Fibroblast of skin of back (primary cell): ENCODE results near the gene NEO1.
A peak's percentile ranks its signal among the peaks of the same experiment; 100 is the strongest.

ENCODE experiments used
- DNase-seq: peaks from one replicate; pipeline ENCODE4 v3.0.0-alpha.2; 2013

The NEO1 gene

DNA sequence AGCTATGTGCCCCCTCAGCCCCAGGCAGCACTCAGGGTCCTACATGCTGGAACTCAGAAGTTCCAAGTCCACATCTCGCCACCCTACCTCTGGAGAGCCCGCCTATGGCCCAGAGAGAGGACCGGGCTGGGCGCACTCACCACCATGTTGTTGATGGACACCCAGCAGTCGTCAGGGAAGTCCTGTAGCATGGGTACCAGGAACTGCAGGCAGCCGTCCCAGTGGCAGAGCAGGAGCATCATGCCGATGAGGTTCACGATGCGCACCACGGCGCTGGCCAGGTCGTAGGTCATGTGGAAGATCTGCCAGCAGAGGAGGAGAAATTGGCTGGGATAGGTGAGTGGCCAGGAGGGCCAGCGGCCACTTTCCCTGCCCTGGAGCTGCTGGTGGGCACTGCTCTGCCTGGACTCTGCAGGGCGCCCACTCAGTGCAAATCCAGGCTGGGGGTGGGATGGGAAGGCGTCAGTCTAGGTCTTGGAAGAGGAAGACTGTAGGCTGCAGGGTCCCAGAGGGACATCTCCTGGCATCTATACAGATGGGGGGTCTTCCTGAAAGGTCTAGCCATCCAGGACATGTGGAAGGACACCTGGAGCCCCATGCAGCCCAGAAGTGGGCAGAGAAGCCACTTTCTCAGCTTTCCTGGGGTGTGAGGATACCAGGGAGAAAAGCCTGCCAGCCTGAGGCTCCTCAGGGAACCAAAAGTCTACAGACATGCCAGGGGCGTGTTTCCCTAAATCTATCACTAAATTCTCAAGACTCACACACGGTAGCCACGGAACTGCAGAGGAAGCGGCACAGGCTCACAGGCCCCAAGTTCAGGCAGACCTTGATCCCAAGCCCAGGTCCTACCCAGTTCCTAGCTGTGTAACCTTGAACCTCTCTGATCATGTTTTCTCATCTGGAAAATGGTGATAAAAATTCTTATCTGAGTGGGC, 280.0 kb downstream of the NEO1 start:
- DNase-seq = no peak

DNA sequence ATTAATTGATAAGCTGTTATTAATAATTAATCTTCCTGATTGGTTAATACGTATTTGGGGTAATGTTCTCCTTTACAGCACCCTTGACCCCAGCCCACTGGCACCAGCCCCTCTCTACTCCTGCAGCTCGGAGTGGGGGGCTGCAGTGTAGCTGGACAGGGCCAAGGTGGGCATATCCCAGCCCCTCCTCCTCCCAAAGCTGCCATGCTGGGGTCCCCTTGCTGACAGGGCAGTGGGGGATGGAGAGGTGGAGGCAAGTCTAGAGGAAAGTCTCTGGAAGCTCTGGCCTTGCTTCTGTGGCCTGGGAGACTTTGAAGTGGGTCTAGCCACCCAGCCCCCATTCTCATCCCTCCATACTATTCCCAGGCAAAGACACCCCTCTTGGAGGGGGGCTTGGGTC, 280.7 kb downstream of the NEO1 start:
- no peak for DNase-seq

DNA sequence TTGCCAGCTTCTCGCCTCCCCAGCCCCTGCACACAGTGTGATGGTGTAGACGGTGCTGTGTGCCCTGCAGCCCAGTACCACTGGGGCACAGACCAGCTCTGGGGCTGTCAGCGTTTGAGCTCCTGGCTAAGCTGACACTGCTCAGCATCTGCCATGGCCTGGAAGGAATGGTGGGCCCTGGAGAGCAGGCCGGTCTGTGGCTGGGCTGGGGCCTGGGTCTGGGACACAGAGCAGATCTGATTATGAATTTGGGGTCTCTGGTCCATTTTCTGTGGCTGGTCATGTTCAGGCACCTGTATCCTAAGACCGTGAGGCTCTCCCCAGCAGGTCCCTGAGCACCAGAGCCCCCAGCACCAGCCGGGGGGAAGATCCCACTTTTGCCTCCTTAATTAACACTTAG, 281.8 kb downstream of the NEO1 start:
- DNase-seq = no peak

DNA sequence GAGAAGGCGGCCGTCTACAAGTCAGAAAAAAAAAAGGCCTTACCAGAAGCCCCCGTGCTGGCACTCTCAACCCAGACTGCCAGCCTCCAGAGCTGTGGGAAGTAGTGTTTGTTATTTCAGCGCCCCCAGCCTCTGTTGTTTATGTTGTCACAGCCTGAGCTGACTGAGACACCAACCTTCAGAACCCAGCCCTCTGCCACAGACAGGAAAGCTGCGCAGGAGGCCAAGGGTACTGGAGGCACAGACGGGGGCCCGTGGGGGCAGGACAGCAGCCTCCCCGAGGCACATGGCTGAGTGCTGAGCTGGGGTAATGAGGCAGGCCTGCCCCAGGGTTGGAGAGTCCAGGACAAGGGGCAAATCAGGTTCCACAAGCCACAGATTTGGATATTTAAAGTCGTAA, 282.8 kb downstream of the NEO1 start:
- DNase-seq = no peak

DNA sequence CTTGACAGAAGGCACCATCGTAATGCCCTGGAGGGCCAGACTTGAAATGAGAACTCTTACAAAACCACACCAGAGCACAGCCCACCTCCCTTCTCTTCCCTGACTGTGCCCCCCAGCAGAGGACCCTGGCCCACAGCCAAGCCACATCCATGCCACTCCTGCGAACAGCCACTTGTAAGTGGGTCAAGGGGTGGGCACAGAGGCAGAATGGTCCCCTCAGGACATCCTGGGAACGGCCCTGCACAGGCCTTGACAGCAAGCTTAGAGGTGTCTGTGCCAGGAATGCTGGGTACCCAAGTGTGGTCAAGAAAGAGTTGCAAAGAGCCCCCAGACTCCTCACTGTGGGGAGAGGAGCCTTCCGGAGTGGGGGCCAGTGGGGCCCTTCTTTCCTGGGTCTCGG, 283.2 kb downstream of the NEO1 start:
- no peak for DNase-seq

DNA sequence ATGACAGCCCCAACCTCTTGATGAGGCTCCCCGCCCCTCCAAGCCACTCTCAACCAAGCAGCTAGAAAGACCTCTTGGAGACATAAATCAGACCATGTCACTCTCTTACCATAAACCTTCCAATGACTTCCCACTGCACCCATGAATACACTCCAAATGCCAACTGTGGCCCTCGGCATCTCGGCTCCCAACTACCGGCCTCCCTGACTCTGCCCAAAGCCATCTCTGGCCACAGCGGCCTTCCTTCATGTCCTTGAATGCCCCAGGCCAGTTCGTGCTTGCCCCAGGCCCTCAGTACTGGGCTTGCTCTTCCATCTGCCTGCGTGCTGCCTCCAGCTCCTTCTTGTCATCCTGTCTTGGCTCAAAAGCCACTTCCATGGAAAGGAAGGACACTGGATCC, 284.5 kb downstream of the NEO1 start:
- no peak for DNase-seq

DNA sequence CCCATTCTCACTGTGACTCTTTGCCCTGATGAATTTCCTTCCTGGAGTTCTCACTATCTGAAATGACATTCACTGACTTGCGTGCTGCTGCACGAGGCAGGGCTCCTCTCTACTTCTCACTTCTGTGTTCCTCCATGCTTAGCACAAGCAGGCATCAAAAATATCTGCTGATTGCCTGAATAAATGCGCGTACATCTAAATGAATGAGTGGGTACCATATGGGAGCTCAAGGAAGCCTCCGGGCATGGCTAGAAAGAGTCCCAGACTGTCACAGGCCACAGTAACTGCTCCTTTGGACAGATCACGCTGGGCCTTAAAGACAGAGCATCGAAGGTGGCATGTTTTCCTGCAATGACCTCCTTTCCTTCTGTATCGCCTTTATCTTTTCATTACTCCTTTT, 284.9 kb downstream of the NEO1 start:
- DNase-seq = no peak

DNA sequence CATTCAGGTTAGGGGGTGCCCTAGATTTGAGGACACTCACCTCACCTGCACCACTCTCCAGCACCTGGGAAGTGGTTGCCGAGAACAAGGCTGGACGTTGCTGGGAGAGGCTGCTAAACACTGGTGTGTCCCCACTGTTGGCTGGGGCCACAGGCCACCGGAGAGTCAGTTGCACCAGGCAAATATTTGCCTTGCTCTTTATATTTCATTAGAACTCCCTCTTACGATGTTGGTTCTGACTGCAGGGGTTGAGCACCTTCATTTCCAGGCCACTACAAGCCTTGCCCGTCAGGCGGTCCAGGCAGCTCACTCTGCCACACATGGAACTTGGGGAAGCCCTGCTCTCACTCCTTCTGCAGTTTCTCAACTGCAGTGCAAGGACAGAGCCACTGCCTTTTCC, 285.8 kb downstream of the NEO1 start:
- DNase-seq = no peak

DNA sequence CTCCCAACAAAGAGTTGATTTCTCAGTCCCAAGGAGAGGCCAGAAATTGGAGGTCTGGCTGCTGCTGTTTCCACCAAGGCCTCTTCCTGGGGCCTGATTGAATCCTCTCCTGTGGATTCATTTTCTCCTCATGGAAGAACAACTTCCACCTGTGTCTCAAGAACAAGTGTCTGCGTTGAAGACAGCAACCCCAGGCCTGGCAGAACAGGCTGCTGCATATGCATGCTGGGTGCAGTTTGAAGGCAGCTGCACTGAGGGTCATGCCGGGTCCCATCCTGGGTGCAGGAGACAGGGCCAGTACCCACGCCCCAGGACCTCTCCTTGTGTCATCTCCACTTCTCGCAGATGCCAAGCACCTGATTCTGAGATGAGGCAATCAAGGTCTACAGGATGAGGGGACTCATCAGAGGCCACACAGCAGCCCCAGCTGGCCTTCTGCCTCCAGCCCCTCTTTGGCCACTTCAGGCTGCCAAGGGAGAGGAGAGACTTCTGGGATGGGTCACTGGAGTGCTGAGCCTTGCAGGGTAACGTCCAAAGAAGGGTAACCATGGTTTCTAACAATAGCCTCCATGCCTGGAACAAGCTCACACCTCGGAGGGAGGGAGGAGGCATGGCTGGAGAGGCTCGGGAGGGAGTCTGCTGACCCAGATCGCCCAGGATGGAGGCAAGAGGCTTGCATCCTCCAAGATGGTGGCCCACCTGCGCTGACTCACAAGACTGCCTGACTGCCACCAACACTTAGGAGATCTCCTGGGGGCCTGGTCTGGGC, 286.5 kb downstream of the NEO1 start:
- no peak for DNase-seq

DNA sequence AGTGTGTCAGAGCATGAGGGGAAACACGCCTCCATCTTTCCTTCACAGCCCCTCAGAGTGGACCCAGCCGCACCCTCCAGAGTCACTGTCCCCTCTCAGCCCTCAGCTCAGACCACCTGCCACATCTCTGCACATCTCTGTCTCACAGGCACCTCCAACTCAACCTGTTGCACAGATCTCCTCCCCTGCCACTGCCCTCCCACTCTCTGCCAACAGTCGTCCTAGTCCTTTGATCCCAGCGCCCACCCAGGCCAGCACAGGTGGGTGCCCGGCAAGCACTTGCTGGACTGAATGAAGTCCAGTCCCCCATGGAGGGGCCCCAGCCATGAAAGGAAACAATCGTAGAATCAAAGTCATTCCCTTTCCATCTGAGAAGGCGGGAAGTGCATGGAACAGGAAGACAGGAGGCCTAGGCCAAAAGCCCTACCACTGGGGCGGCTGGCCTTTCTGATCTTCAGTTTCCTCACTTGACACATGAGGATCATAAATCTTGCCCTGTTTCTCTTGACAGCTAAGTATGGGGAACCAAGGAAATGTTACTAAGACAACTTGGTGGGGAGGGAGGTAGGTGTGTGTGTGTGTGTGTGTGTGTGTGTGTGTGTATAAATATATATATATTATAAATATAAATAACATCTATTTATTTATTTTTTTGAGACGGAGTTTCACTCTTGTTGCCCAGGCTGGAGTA, 288.4 kb downstream of the NEO1 start:
- no peak for DNase-seq

DNA sequence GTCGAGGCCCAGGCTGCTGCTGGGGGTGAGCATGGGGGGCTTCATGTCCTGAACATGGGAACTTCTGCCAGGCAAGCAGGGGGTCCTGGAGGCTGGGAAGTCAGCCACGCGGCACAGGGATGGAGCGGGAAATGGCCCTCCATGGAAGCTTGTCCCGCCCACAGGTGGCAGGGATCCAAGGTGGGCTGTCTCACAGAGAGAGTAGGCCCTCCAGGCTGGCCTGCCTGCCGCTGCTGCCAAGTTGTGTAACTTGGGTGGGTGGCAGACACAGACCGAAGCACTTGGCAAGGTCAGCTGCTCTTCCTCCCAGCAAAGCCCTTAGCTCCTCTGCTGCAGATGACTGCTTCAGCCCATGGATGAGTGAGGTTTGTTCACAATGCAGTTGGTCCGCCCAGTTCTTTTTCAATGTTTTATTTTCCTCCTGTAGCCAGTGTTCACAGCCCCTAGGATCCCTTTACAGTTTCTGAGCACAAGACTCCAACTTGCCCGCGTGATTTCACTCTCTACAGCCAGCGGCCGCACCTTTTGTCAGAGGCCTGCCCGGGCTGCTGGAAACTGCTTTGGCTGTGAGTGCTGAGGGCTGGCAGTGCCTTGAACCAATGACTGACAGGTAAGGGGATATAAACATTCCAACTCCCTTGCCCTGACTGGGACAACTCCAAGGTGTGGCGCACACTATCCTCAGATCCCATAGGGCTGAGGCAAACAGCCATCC, 289.8 kb downstream of the NEO1 start:
- no peak for DNase-seq

DNA sequence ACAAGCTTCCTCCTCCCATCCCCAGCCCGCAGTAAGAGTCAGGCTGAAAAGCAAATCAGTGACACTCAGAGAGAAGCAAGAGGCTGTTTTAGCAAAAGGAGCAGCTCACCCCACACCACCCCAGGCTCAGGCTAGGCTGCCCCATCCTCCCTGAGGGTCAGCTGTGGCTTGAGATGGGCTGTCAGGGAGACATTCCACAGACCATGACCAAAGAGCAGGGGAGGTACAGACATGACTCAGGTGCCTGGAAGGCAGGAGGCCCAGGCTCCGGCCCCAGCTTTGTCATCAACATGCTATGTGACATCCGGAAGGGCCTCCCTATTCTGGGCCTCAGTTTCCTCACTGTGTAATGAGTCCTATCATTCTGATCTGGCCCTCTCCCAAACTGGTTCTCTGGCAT, 291.8 kb downstream of the NEO1 start:
- peak; percentile 33 for DNase-seq

DNA sequence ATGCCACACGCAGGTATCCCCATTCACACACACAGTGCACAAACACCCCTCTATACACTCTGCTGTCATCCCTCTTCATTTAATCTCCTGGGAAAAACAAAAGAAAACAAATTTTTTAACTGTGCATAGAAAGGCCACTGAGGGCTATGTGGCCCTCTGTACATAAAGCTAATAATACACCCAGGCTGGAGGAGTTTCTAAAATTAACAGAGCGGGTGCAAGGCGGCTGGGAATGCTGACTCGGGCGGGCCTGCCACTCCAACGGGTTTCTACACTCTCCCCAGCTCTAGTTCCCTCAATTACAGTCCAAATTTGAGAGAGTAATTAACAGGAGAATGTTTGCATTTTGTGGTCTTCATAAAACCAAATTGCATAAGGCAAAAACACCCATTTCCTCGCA, 293.4 kb downstream of the NEO1 start:
- no peak for DNase-seq

DNA sequence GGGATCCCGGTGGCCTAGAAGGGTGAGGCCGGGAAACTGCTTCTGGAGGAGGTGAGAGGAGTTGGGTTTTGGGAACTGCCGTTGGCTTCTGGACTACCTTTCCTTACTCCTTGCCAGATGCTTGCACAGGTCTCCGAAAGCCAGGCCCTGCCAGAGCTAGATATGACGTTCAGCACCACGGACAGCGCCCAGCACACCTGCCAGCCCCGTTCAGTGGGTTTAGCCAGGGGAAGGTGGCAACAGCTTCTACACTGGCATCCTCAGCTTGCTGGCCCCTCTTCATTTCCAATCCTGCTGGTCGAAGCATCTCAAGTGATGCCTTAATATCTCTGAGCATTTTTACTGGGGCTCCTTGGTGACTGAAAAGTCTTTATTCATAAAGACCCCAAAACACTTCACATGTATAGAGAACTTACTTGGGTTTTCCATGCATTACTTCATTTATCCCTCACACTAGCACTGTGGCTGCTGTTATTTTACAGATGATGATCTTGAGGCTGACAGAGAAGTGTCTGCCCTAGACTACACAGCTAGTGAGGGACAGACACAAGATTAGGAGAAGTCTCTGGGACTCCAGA, 294.6 kb downstream of the NEO1 start:
- peak; percentile 27 for DNase-seq

DNA sequence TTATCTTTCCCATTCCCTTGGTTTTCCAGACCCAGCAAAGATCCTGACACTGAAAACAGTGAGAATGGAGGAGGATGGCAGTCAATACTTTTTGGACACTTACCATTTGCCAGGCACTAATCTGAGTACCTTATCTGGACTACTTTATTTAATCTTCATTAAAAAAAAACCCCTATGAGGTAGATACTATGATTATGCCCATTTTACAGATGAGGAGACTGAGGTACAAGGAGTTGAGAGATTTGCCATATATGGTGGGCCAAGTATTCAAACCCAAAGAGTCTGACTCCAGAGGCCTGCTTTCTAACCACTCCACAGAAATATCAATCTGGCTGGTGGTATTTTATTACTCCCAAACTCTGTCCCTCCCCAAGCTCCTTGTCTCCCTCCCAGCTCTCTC, 296.9 kb downstream of the NEO1 start:
- no peak for DNase-seq

DNA sequence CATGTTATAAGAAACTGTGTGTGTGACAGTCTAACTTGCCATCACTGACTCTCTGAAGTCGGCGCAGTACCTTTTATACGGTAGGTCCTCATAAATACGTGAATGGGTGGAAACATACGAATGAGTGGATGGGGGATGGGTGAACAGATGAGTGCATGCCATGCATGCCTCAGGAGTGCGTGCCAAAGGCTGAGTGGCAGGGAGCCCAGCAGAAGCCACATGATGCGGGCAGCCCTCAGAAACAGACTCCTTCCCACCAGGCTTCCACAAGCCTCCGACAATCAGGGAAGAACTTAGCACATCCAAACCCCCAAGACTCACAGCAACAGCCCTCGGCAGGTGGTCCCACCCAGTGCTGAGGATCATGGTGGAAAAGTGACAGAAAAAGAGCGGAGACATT, 299.8 kb downstream of the NEO1 start:
- peak; percentile 7 for DNase-seq

DNA sequence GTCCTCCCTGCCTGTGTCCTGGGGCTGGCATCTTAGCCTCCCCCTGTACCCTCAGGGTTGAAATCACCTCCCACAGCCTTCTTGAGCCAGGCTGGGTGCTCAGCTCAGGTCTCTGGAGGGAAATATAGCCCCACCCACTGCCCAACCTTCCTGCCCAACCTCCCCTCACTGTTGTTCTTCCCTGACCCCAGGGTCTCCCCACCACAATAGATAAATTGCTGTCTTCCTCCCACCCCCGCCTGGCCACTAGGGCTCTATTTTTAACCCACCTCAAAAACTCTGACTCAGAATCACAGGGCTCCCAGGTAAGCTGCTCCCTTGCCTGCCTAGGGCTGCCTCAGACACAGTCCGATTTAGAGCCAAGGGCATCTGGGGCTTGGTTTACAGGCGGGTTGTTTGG, 301.5 kb downstream of the NEO1 start:
- DNase-seq = no peak

DNA sequence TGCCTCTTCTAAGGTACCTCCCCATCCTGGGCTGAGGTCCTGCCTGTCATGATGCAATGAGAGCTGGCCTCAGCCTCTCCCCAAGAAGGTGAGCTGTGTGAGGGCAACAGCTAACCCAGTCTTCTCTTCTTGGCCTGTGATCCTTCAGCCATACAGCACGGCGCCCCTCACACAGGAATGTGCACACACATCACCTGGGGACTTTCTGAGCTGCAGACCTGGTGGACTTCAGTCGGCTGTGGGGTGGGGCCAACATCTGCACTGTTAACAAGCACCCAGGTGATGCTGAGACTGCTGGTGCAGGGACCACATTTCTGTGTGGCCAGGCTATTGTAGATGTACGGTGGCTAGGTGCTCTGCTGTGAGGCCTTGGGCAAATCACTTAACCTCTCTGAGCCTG, 302.0 kb downstream of the NEO1 start:
- DNase-seq = no peak
